Activated effector memory CD4-positive, alpha-beta T cell treated with Interleukin-2 at 50 U/mL for 16 hours (primary cell): ENCODE data around the gene HDGF.

Experiments
- DNase-seq: peaks from one replicate; pipeline ENCODE4 v3.0.0-alpha.2; 2020

Gene HDGF

GRCh38 chr1:156692925-156693847 is 58.3 kb downstream of the HDGF start:
- DNase-seq: no peak

GRCh38 chr1:156692441-156692924 is 59.0 kb downstream of the HDGF start:
- DNase-seq: no peak
